H1 (cell line): ENCODE results near the gene CPO. TPM values are rescaled to one million over a fixed set of nuclear protein-coding genes. Genes with fewer than 3 reads are reported as not detected.

Experiments used
- CTCF ChIA-PET: fragments of 300-600 bp; sonication (Branson Sonifier 250); formaldehyde crosslinking; loops from one replicate; lab custom pipeline; 2021; ENCODE audit not compliant: partially characterized antibody; lab: Charles Lee
- POLR2A ChIA-PET: fragments of 300-600 bp; sonication (Branson Sonifier 250); formaldehyde crosslinking; loops from one replicate; lab custom pipeline; 2021; ENCODE audit warnings: inconsistent platforms; ENCODE audit not compliant: partially characterized antibody; lab: Charles Lee
- DNase-seq, 2 experiments: peaks; one replicate each; pipeline versions ENCODE4 v3.0.0 to v3.0.0-alpha.2; 2010 to 2022; ENCODE audit warnings: low spot score in 2 of 2, low read depth in 1 of 2, mixed read lengths in 1 of 2
- FAIRE-seq: peaks from 2 replicates; lab custom pipeline; 2011; peaks lifted over from hg19 to GRCh38; lab: Jason Lieb, UNC
- H2AFZ ChIP-seq: 2 replicates; pipeline ENCODE4 v1.8.1; 2012; ENCODE audit warnings: low read length, inconsistent platforms
- H2AK5ac ChIP-seq: 2 replicates; pipeline ENCODE4 v1.6.1; 2013; ENCODE audit warnings: low read depth, low read length
- H2BK120ac ChIP-seq: replicated peaks from 2 replicates; pipeline ENCODE3; 2013; ENCODE audit warnings: low read depth, low read length, inconsistent platforms
- H2BK12ac ChIP-seq: 2 replicates; pipeline ENCODE4 v1.6.1; 2013; ENCODE audit warnings: low read depth, low read length
- H2BK15ac ChIP-seq: 2 replicates; pipeline ENCODE4 v1.6.1; 2013; ENCODE audit warnings: low read length
- H2BK20ac ChIP-seq: 2 replicates; pipeline ENCODE4 v1.6.1; 2013; ENCODE audit warnings: low read length
- H2BK5ac ChIP-seq: 2 replicates; pipeline ENCODE4 v1.6.1; 2013; ENCODE audit warnings: low read depth, low read length
- H3K14ac ChIP-seq: 2 replicates; pipeline ENCODE4 v1.6.1; 2013; ENCODE audit warnings: inconsistent platforms; ENCODE audit not compliant: insufficient read length
- H3K18ac ChIP-seq: 2 replicates; pipeline ENCODE4 v1.6.1; 2013; ENCODE audit warnings: low read length; ENCODE audit errors: extremely low read depth
- H3K23ac ChIP-seq: 2 replicates; pipeline ENCODE4 v1.6.1; 2013; ENCODE audit warnings: inconsistent platforms; ENCODE audit not compliant: insufficient read length
- H3K23me2 ChIP-seq: 2 replicates; pipeline ENCODE4 v1.6.1; 2013; ENCODE audit warnings: low read depth, low read length
- H3K27ac ChIP-seq: 2 replicates; pipeline ENCODE4 v1.6.1; 2011; ENCODE audit warnings: low read depth, low read length, inconsistent platforms
- H3K27me3 ChIP-seq, 4 experiments: replicated peaks in 1 of 4; 1 replicate in 1 of 4; 2 replicates in 3 of 4; pipeline versions ENCODE4 v1.6.1 to v1.8.1; 2011 to 2013; ENCODE audit warnings: low read length in 3 of 4, mild to moderate bottlenecking in 3 of 4, inconsistent platforms in 2 of 4, mixed read lengths in 2 of 4, moderate library complexity in 1 of 4; ENCODE audit not compliant: control insufficient read depth in 3 of 4, insufficient read depth in 3 of 4; ENCODE audit errors: extremely low read depth in 1 of 4
- H3K36me3 ChIP-seq, 4 experiments: 2 replicates each; pipeline versions ENCODE4 v1.6.1 to v1.8.1; 2011 to 2013; ENCODE audit warnings: mild to moderate bottlenecking in 4 of 4, low read length in 3 of 4, moderate library complexity in 2 of 4, control low read depth in 1 of 4, inconsistent platforms in 1 of 4; ENCODE audit not compliant: insufficient read depth in 4 of 4, control insufficient read depth in 2 of 4
- H3K4ac ChIP-seq: replicated peaks from 2 replicates; pipeline ENCODE3; 2013; ENCODE audit warnings: low read length, low read depth, mixed read lengths, inconsistent platforms; ENCODE audit not compliant: insufficient read length
- H3K4me1 ChIP-seq, 4 experiments: replicated peaks in 1 of 4; 1 replicate in 1 of 4; 2 replicates in 3 of 4; pipeline versions ENCODE4 v1.6.1 to v1.8.1; 2011 to 2013; ENCODE audit warnings: low read length in 3 of 4, inconsistent platforms in 2 of 4, mixed read lengths in 1 of 4; ENCODE audit not compliant: insufficient read depth in 4 of 4, control insufficient read depth in 3 of 4
- H3K4me2 ChIP-seq, 2 experiments: 2 replicates each; pipeline versions ENCODE4 v1.6.1 to v1.8.1; 2011 to 2013; ENCODE audit warnings: low read depth in 2 of 2, low read length in 2 of 2, control low read depth in 1 of 2, inconsistent platforms in 1 of 2, mild to moderate bottlenecking in 1 of 2; ENCODE audit not compliant: insufficient read depth in 1 of 2
- H3K4me3 ChIP-seq, 4 experiments: fragments of 200-600, 300-600 bp in 1 of 4; sonication (generic), shearing (Covaris generic), sonication (Bioruptor Twin) in 1 of 4; 2 replicates each; pipeline versions ENCODE4 v1.5.1 to v1.8.1; 2011 to 2016; ENCODE audit warnings: low read length in 4 of 4, low read depth in 3 of 4, control low read depth in 2 of 4, inconsistent platforms in 2 of 4, mild to moderate bottlenecking in 2 of 4, mixed read lengths in 1 of 4, moderate library complexity in 1 of 4; ENCODE audit not compliant: insufficient read depth in 2 of 4; ENCODE audit errors: extremely low read depth in 1 of 4
- H3K56ac ChIP-seq: replicated peaks from 2 replicates; pipeline ENCODE3; 2013; ENCODE audit warnings: low read depth, mild to moderate bottlenecking, mixed read lengths, low read length, inconsistent platforms; ENCODE audit not compliant: insufficient read length
- H3K79me1 ChIP-seq: 2 replicates; pipeline ENCODE4 v1.6.1; 2013; ENCODE audit warnings: low read depth, low read length, control low read depth
- H3K79me2 ChIP-seq, 2 experiments: 2 replicates each; pipeline versions ENCODE4 v1.6.1 to v1.8.1; 2012 to 2013; ENCODE audit warnings: low read length in 2 of 2, mild to moderate bottlenecking in 2 of 2, inconsistent platforms in 1 of 2; ENCODE audit not compliant: insufficient read depth in 2 of 2, control insufficient read depth in 1 of 2
- H3K9ac ChIP-seq, 4 experiments: replicated peaks in 1 of 4; 1 replicate in 1 of 4; 2 replicates in 3 of 4; pipeline versions ENCODE4 v1.6.1 to v1.8.1; 2011 to 2013; ENCODE audit warnings: low read depth in 3 of 4, low read length in 3 of 4, control low read depth in 2 of 4, mild to moderate bottlenecking in 2 of 4, moderate library complexity in 2 of 4, inconsistent platforms in 1 of 4; ENCODE audit errors: extremely low read depth in 1 of 4
- H3K9me3 ChIP-seq, 2 experiments: 2 replicates each; pipeline versions ENCODE4 v1.6.1 to v1.8.1; 2012 to 2013; ENCODE audit warnings: mild to moderate bottlenecking in 2 of 2, moderate library complexity in 2 of 2, control low read depth in 1 of 2, inconsistent platforms in 1 of 2, low read depth in 1 of 2, low read length in 1 of 2, mixed read lengths in 1 of 2; ENCODE audit not compliant: insufficient read depth in 2 of 2
- H4K20me1 ChIP-seq, 2 experiments: replicated peaks in 1 of 2; 2 replicates each; pipeline versions ENCODE3 to v1.8.1; 2011 to 2013; ENCODE audit warnings: inconsistent platforms in 2 of 2, low read length in 2 of 2, mild to moderate bottlenecking in 1 of 2; ENCODE audit not compliant: insufficient read depth in 2 of 2, control insufficient read depth in 1 of 2
- H4K5ac ChIP-seq: 2 replicates; pipeline ENCODE4 v1.6.1; 2013; ENCODE audit warnings: low read length, low read depth, mixed read lengths, inconsistent platforms; ENCODE audit not compliant: insufficient read length
- H4K8ac ChIP-seq: 2 replicates; pipeline ENCODE4 v1.8.0; 2013; ENCODE audit warnings: mild to moderate bottlenecking, moderate library complexity, low read length, inconsistent platforms; ENCODE audit not compliant: insufficient read depth; ENCODE audit errors: extremely low read depth
- H4K91ac ChIP-seq: replicated peaks from 2 replicates; pipeline ENCODE3; 2013; ENCODE audit warnings: low read length, mixed read lengths, inconsistent platforms; ENCODE audit not compliant: insufficient read length
- ATF2 ChIP-seq: IDR thresholded peaks from 2 replicates; pipeline ENCODE4 v1.6.1; 2012; ENCODE audit warnings: low read length, inconsistent platforms
- BRCA1 ChIP-seq: IDR thresholded peaks from 2 replicates; pipeline ENCODE4 v1.6.1; 2012; ENCODE audit warnings: low read depth, low read length, improper control_type of control experiment
- CBX5 ChIP-seq: fragments of 300-800, 300-1000 bp; sonication (generic); IDR thresholded peaks from 2 replicates; pipeline ENCODE4 v1.7.1; 2016; ENCODE audit warnings: antibody characterized with exemption, low read length, low read depth
- EGR1 ChIP-seq: IDR thresholded peaks from 2 replicates; pipeline ENCODE4 v1.6.1; 2011; ENCODE audit warnings: low read depth, low read length, borderline replicate concordance
- EZH2 ChIP-seq: fragments of 200-600 bp; sonication (generic); IDR thresholded peaks from 2 replicates; pipeline ENCODE4 v1.7.1; 2012; ENCODE audit warnings: low read depth, mild to moderate bottlenecking, moderate library complexity, low read length, inconsistent platforms; ENCODE audit not compliant: severe bottlenecking
- GTF2F1 ChIP-seq: IDR thresholded peaks from 2 replicates; pipeline ENCODE4 v1.6.1; 2012; ENCODE audit warnings: low read depth, low read length, improper control_type of control experiment, borderline replicate concordance
- JUN ChIP-seq: IDR thresholded peaks from 2 replicates; pipeline ENCODE4 v1.6.1; 2011; ENCODE audit warnings: low read depth, mild to moderate bottlenecking, improper control_type of control experiment, low read length
- NRF1 ChIP-seq: IDR thresholded peaks from 2 replicates; pipeline ENCODE4 v1.6.1; 2011; ENCODE audit warnings: mild to moderate bottlenecking, low read depth, low read length, improper control_type of control experiment
- PHF8 ChIP-seq: fragments of 200-600 bp; sonication (generic); conservative IDR thresholded peaks from 2 replicates; pipeline ENCODE4 v1.7.1; 2012; ENCODE audit warnings: low read depth, mild to moderate bottlenecking, inconsistent platforms, low read length, moderate library complexity
- POLR2AphosphoS5 ChIP-seq: IDR thresholded peaks from 2 replicates; pipeline ENCODE4 v1.6.1; 2011; ENCODE audit warnings: low read depth, low read length
- SUZ12 ChIP-seq: fragments of 200-600 bp; sonication (generic); IDR thresholded peaks from 2 replicates; pipeline ENCODE4 v1.6.1; 2012; ENCODE audit warnings: mild to moderate bottlenecking, inconsistent platforms, low read length, moderate library complexity, mixed read lengths
- TAF1 ChIP-seq: IDR thresholded peaks from 2 replicates; pipeline ENCODE4 v1.6.1; 2011; ENCODE audit warnings: mild to moderate bottlenecking, low read depth, low read length
- WGBS, 2 experiments: shearing (Covaris generic) in 1 of 2; methylation state at CpG; one replicate each; pipeline versions ENCODE4 v1.1.6 to v1.1.7; 2013 to 2015; ENCODE audit warnings: low lambda C conversion rate in 2 of 2, mixed read lengths in 2 of 2, inconsistent platforms in 1 of 2, low coverage in 1 of 2, missing lambda C conversion rate in 1 of 2; ENCODE audit not compliant: insufficient replicate concordance in 2 of 2, insufficient coverage in 1 of 2, insufficient read length in 1 of 2; ENCODE audit errors: extremely low coverage in 1 of 2, missing lambda C conversion rate in 1 of 2; 5-methylcytosine and 5-hydroxymethylcytosine counted together
- polyA plus RNA-seq, 7 experiments: library from polyadenylated mRNA; depleted of rRNA in 3 of 7; stranded (reverse) in 5 of 7; unstranded in 2 of 7; fragments of >200 nt in 5 of 7; fragments of 200-250 nt in 2 of 7; gene quantifications; 1 replicate in 5 of 7; 2 replicates in 1 of 7; 4 replicates in 1 of 7; pipeline versions ENCODE4 v1.2.1 to v1.2.3, GENCODE V29; 2011 to 2013; ENCODE audit warnings: missing spikeins in 2 of 7, mixed read lengths in 2 of 7
- total RNA-seq: library from RNA; stranded (reverse); fragmentation: NEBNext Ultra II Directional; extraction: Animal tissue kit (Norgen Biotek cat#: 25700); gene quantifications from 2 replicates; pipeline ENCODE4 v1.2.1, GENCODE V29; 2021

The CPO gene
- total and polyA plus RNA-seq, 2 of the 8 experiments (the other 6 are each of a cell fraction or from before 2014, with no cell fraction given) = 1.3 TPM

- H4K20me1 ChIP-seq = no peaks in the 10 kb centered on the region
- H2BK120ac ChIP-seq = no peak overlapping the region
- no peaks in the 10 kb centered on the region for H3K23me2 ChIP-seq
- no peak overlapping the region for H2BK20ac ChIP-seq
- no peaks in the 10 kb centered on the region for H3K79me1 ChIP-seq
- H4K91ac ChIP-seq = no peak overlapping the region
- no peak overlapping the region for H3K56ac ChIP-seq
- H3K14ac ChIP-seq = no peak overlapping the region
- H3K23ac ChIP-seq = no peak overlapping the region
- CTCF ChIA-PET = interaction anchor here (0.8 to 1.1 kb wide), 2 partner anchors 31 to 181 kb away, joined by 3 read pairs; no protein-coding TSS in a partner anchor
- H4K8ac ChIP-seq = no peak overlapping the region
- no peak overlapping the region for H3K4me2 ChIP-seq
- no peak overlapping the region for H2AK5ac ChIP-seq
- H2BK12ac ChIP-seq = no peak overlapping the region
- H3K4me1 ChIP-seq = no peaks in the 10 kb centered on the region
- H2BK5ac ChIP-seq = no peak overlapping the region
- 88% methylated on average over 4 of the region's 4 CpGs; no CpG with 5 or more reads in 1 of the 2 experiments for WGBS, 2 experiments
- TF ChIP-seq JUN (no peak), TAF1 (no peak), GTF2F1 (no peak), SUZ12 (no peak), ATF2 (no peak), NRF1 (no peak), PHF8 (no peak), BRCA1 (no peak), POLR2AphosphoS5 (no peak), CBX5 (no peak), EZH2 (no peak), EGR1 (no peak)
- H4K5ac ChIP-seq = no peak overlapping the region
- no peaks in the 10 kb centered on the region for H3K36me3 ChIP-seq
- DNase-seq (no peak), FAIRE-seq (no peak)
- H3K18ac ChIP-seq = no peak overlapping the region
- no peak overlapping the region for H3K4me3 ChIP-seq
- no peak overlapping the region for H3K4ac ChIP-seq
- no peak overlapping the region for H2BK15ac ChIP-seq
- H3K9ac ChIP-seq = no peak overlapping the region
- no peaks in the 10 kb centered on the region for H3K27me3 ChIP-seq
- no peak overlapping the region for H2AFZ ChIP-seq
- no peak overlapping the region for H3K27ac ChIP-seq
- H3K9me3 ChIP-seq = no peaks in the 10 kb centered on the region
- POLR2A ChIA-PET = no interaction called here
- no peaks in the 10 kb centered on the region for H3K79me2 ChIP-seq
Observed at GRCh38 chr2:206962966-206963365, 23.6 kb downstream of the CPO start.
